A673 (cell line): Measurements from ENCODE around the gene P2RY2. TPM values are rescaled to one million over a fixed set of nuclear protein-coding genes. Genes with fewer than 3 reads are reported as not detected.

Source experiments
- BruUV-seq: library from RNA; stranded (reverse); fragments of 400-500 nt; replicated peaks from 2 replicates; lab custom pipeline; 2021; lab: Mats Ljungman, UMichigan
- CTCF ChIA-PET: fragments of 300-600 bp; sonication (Branson Sonifier 250); formaldehyde crosslinking; loops from one replicate; lab custom pipeline; 2022; ENCODE audit warnings: antibody characterized with exemption; lab: Charles Lee
- POLR2A ChIA-PET: fragments of 300-600 bp; sonication (Branson Sonifier 250); formaldehyde crosslinking; loops from one replicate; lab custom pipeline; 2022; ENCODE audit warnings: antibody characterized with exemption; ENCODE audit not compliant: low non-redundant PET; lab: Charles Lee
- DNase-seq: peaks from one replicate; pipeline ENCODE4 v3.0.0-alpha.2; 2015; ENCODE audit warnings: low spot score
- H3K27ac ChIP-seq: fragments of 200-600 bp; sonication (generic); 2 replicates; pipeline ENCODE4 v1.5.1; 2016; ENCODE audit warnings: mixed run types, low read depth, mild to moderate bottlenecking, mixed read lengths, antibody characterized with exemption, low read length; ENCODE audit not compliant: poor library complexity, severe bottlenecking
- H3K27me3 ChIP-seq: fragments of 200-600 bp; sonication (generic); replicated peaks from 2 replicates; pipeline ENCODE4 v1.6.1; 2017; ENCODE audit warnings: mixed run types, low read depth, mild to moderate bottlenecking, mixed read lengths, antibody characterized with exemption, low read length; ENCODE audit not compliant: insufficient read depth, poor library complexity
- H3K36me3 ChIP-seq: fragments of 200-600 bp; sonication (generic); 2 replicates; pipeline ENCODE4 v1.6.1; 2016; ENCODE audit warnings: mixed run types, mild to moderate bottlenecking, mixed read lengths, antibody characterized with exemption, low read length; ENCODE audit not compliant: insufficient read depth, poor library complexity, severe bottlenecking
- H3K4me1 ChIP-seq: fragments of 200-600 bp; sonication (generic); 2 replicates; pipeline ENCODE4 v1.6.1; 2017; ENCODE audit warnings: mixed run types, mild to moderate bottlenecking, mixed read lengths, antibody characterized with exemption, low read length; ENCODE audit not compliant: insufficient read depth, poor library complexity, severe bottlenecking
- H3K4me3 ChIP-seq: fragments of 200-600 bp; sonication (generic); 2 replicates; pipeline ENCODE4 v1.5.1; 2016; ENCODE audit warnings: low read depth, mixed run types, mild to moderate bottlenecking, mixed read lengths, low read length; ENCODE audit not compliant: poor library complexity, severe bottlenecking
- H3K9me3 ChIP-seq: fragments of 200-600 bp; sonication (generic); 2 replicates; pipeline ENCODE4 v1.6.1; 2016; ENCODE audit warnings: mixed run types, low read depth, mild to moderate bottlenecking, mixed read lengths, antibody characterized with exemption, low read length; ENCODE audit not compliant: poor library complexity, severe bottlenecking
- CTCF ChIP-seq: fragments of 300-800, 200-600 bp; sonication (generic); conservative IDR thresholded peaks from 2 replicates; pipeline ENCODE4 v1.5.1; 2017; ENCODE audit warnings: low read depth, mild to moderate bottlenecking, antibody characterized with exemption, low read length, moderate library complexity, mixed read lengths
- EZH2 ChIP-seq: fragments of 200-600 bp; sonication (generic); IDR thresholded peaks from 2 replicates; pipeline ENCODE4 v1.6.1; 2017; ENCODE audit warnings: borderline replicate concordance, low read depth, mild to moderate bottlenecking, mixed read lengths, antibody characterized with exemption, low read length; ENCODE audit not compliant: poor library complexity, severe bottlenecking
- intact Hi-C: fragments of 100-400 bp; cut with micrococcal nuclease; formaldehyde crosslinking; loops from one replicate; pipeline ENCODE4 v1.10.0; 2022; ENCODE audit not compliant: unreplicated experiment
- total RNA-seq: library from RNA; stranded (reverse); gene quantifications from 2 replicates; pipeline ENCODE4 v1.2.3, GENCODE V29; 2021

The P2RY2 gene
- total RNA-seq, 1 experiment from 2014 or later: not detected

DNA sequence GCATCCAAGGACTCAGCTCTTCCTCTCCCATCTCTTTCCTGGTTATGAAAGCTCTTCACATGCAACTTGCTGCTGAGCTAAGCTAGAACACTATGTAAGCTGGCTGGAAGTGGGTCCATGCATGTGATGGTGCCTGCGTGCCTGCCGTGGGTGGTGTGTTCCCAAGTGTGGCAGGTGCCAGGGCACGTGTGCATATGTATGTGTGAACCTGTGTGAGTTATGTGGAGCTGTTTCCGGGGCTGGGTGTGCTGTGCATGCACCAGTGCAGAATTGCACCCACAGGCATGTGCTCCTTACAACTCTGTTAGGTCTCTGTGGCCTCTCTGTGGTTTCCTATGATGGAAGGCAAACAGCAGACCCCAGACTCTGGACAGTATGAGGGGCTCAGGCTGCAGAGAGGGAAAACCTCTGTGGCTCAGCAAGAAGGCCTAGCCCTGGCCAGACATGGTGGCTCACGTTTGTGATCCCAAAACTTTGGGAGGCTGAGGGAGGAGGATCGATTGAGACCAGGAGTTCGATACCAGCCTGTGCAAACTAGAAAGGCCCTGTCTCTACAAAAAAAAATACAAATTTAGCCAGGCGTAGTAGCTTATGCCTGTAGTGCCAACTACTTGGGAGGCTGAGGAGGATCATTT is 49.9 kb downstream of the P2RY2 start:
- no peak for DNase-seq
- BruUV-seq: no TSS peak

DNA sequence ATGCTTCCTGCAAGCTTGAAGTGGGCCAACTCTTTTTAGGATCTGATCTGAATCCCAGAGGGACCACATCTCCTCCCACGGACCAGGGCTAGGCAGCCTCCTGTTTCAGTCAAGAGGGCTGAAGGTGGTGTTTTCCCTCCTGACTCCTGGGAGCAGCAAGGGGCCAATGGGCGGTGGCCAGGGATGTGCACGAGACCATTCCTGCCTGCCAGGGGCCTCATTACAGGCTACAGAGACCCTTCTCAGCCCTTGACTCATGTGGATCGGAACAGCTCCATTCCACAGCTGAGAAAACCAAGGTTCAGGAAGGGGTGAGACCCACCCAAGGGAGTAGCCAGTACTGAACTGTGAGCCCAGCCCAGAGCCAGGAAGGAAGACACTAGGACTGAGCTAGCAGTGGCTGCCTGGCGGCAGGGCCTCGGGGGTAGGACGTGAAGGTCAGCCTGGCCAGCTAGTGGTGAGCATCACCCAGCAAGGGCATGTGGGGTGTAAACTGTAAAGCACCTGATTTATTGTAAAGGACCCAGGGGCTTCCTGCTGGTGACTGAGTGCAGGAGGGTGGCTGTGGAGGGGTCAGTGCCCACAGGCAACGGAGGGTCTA is 50.7 kb downstream of the P2RY2 start:
- POLR2A ChIA-PET: no interaction called here
- Histone ChIP-seq H3K27ac (no peak overlapping the region), H3K36me3 (no peaks in the 10 kb centered on the region), H3K4me3 (no peak overlapping the region), H3K27me3 (peaks cover 20% of the 10 kb centered on the region), H3K4me1 (no peaks in the 10 kb centered on the region), H3K9me3 (no peaks in the 10 kb centered on the region)
- intact Hi-C loops: no loop called here
- CTCF ChIA-PET: no interaction called here
- BruUV-seq: no TSS peak
- DNase-seq: no peak
- TF ChIP-seq CTCF: no peak
- TF ChIP-seq EZH2: no peak

More for the DNA sequence above, 49.9 kb downstream of the P2RY2 start:
- intact Hi-C loops: no loop called here
- CTCF ChIA-PET: no interaction called here
- TF ChIP-seq CTCF (no peak), EZH2 (no peak)
- H3K4me1 ChIP-seq: no peaks in the 10 kb centered on the region
- H3K4me3 ChIP-seq: no peak overlapping the region
- POLR2A ChIA-PET: no interaction called here
- H3K36me3 ChIP-seq: no peaks in the 10 kb centered on the region
- H3K27ac ChIP-seq: no peak overlapping the region
- peaks cover 20% of the 10 kb centered on the region for H3K27me3 ChIP-seq
- no peaks in the 10 kb centered on the region for H3K9me3 ChIP-seq

DNA sequence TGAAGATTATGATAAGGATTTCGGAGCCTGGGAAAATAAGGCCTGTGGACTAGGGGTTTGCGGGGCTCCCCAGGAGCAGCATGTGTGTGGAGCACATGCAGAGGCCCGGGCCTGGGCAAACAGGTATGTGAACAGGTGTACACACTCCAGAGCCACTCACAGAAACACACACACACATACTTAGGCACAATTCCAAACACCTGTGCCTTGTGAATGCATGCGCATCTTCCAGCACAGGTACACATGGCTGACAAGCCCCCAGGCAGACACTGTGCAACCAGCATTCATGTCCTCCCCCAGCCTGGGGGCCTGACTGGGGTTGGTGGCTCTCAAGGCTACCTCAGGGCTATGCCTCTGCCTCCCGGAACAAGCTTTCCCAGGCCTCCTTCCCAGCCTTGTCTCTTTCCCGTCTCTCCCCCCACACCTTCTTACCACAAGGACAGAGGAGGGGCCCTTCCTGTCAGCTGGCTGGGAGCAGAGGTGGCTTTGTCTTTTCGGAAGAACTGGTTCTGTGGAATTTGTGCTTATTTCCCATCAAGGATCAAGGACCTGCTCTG is 51.5 kb downstream of the P2RY2 start:
- POLR2A ChIA-PET: no interaction called here
- CTCF ChIA-PET: no interaction called here
- no peak overlapping the region for H3K4me3 ChIP-seq
- no peak for DNase-seq
- H3K9me3 ChIP-seq: no peaks in the 10 kb centered on the region
- BruUV-seq: no TSS peak
- peaks cover 12% of the 10 kb centered on the region for H3K27me3 ChIP-seq
- H3K4me1 ChIP-seq: no peaks in the 10 kb centered on the region
- TF ChIP-seq EZH2 (no peak), CTCF (no peak)
- no peaks in the 10 kb centered on the region for H3K36me3 ChIP-seq
- intact Hi-C loops: no loop called here
- H3K27ac ChIP-seq: no peak overlapping the region
